ENCODE measurements around the gene SMARCA1.

DNA sequence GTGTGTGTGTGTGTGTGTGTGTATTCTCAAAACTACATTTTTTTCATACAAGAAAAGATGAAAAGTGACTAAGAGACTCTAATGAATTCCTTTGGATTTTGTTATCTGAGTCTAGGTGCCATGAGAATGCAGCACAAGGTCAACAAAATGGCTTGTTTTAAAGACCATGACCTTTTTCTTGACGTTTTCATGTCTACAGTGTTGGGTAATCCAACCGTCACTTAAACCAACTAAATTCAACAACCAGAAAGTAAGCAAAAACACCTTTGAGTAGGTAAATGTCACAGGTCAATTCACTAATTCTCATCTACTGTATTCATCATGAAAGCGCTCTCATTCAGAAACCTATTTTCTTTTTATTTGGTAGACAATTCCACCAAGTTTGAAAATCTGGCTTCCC, 3.1 kb downstream of the SMARCA1 start:
- TF ChIP-seq, protein P1, sequence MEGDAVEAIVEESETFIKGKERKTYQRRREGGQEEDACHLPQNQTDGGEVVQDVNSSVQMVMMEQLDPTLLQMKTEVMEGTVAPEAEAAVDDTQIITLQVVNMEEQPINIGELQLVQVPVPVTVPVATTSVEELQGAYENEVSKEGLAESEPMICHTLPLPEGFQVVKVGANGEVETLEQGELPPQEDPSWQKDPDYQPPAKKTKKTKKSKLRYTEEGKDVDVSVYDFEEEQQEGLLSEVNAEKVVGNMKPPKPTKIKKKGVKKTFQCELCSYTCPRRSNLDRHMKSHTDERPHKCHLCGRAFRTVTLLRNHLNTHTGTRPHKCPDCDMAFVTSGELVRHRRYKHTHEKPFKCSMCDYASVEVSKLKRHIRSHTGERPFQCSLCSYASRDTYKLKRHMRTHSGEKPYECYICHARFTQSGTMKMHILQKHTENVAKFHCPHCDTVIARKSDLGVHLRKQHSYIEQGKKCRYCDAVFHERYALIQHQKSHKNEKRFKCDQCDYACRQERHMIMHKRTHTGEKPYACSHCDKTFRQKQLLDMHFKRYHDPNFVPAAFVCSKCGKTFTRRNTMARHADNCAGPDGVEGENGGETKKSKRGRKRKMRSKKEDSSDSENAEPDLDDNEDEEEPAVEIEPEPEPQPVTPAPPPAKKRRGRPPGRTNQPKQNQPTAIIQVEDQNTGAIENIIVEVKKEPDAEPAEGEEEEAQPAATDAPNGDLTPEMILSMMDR (IDR thresholded peaks at IDR 0.05; ENCODE audit: poor library complexity) = no peak
- TF ChIP-seq EZH2 (IDR thresholded peaks at IDR 0.05; ENCODE audit: borderline replicate concordance) = no peak

Data from hepatocyte (in vitro differentiated cells).